Duodenal mucosa (tissue), 2 donors: Measurements from ENCODE around the gene MARF1.

Experiments
- H3K27ac ChIP-seq: one replicate; pipeline ENCODE4 v1.7.0; 2013; ENCODE audit warnings: low read depth, low read length
- H3K27me3 ChIP-seq, 2 donors: one replicate each; pipeline ENCODE4 v1.7.0; 2013; ENCODE audit warnings: low read length in 2 of 2, control low read depth in 1 of 2; ENCODE audit not compliant: insufficient read depth in 2 of 2, control insufficient read depth in 1 of 2
- H3K36me3 ChIP-seq, 2 donors: one replicate each; pipeline ENCODE4 v1.7.0; 2013; ENCODE audit warnings: low read length in 2 of 2, control low read depth in 1 of 2; ENCODE audit not compliant: insufficient read depth in 2 of 2, control insufficient read depth in 1 of 2
- H3K4me1 ChIP-seq, 2 donors: one replicate each; pipeline ENCODE4 v1.7.0; 2013; ENCODE audit warnings: low read length in 2 of 2, control low read depth in 1 of 2; ENCODE audit not compliant: insufficient read depth in 2 of 2, control insufficient read depth in 1 of 2
- H3K4me3 ChIP-seq, 2 donors: one replicate each; pipeline ENCODE4 v1.7.0; 2013; ENCODE audit warnings: low read length in 2 of 2, low read depth in 1 of 2
- H3K9ac ChIP-seq, 2 donors: one replicate each; pipeline ENCODE4 v1.7.0; 2013; ENCODE audit warnings: low read length in 2 of 2, low read depth in 1 of 2
- H3K9me3 ChIP-seq, 2 donors: one replicate each; pipeline ENCODE4 v1.7.0; 2013; ENCODE audit warnings: low read length in 2 of 2, control low read depth in 1 of 2; ENCODE audit not compliant: control insufficient read depth in 1 of 2

Gene MARF1

DNA sequence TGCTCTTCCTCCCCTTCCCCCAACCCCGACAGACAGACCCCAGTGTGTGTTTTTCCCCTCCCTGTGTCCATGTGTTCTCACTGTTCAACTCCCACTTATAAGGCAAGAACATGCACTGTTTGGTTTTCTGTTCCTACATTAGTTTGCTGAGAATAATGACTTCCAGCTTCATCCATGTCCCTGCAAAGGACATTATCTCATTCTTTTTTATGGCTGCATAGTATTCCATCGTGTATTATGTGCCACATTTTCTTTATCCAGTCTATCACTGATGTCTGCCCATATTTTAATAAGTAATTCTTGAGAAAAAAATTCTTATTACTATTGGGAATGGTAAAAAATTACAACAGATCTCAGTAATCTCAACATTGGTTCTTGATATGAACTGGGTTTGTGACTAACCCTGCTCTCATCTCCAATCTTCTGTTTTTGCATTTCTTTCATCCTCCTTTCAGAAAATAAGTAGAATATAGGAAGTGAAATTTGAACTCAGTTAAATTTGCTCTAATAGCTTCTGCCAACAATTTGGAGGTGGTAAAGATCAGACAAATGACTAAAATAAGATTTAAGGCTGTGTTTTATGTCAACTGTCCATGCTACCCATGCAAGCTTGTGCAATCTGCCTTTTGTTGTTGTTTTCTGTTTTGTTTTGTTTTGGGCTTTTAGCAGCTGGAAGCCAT lies 11.1 kb downstream of the MARF1 start:
- Histone ChIP-seq H3K4me3 (no peak overlapping the region), H3K27me3 (no peaks in the 10 kb centered on the region), H3K9ac (no peak overlapping the region), H3K27ac (no peak overlapping the region), H3K4me1 (no peaks in the 10 kb centered on the region), H3K9me3 (no peaks in the 10 kb centered on the region), H3K36me3 (peaks cover 39 to 67% of the 10 kb centered on the region in 2 donors)

DNA sequence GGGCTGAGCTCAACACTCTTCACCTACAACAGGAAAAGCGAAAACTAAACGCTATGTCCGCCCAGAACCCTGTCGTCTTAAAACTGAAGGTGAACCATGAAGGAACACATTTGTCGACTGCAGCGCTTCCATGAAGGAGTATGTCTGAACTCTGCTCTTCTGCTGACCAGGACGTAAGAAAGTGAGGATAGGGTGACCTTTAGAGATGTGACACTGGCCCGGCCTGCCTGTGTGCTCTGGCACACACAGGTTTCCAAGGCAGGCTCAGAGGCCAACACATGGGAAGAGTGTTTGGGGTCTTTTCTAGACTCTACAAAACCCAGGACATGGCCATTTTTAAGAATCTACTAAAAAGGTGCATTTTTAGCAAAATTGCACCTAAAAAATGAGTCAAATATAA lies 21.1 kb downstream of the MARF1 start:
- Histone ChIP-seq H3K9me3 (no peaks in the 10 kb centered on the region), H3K9ac (no peak overlapping the region), H3K36me3 (peaks cover 47 to 85% of the 10 kb centered on the region in 2 donors), H3K27ac (no peak overlapping the region), H3K27me3 (no peaks in the 10 kb centered on the region), H3K4me3 (no peak overlapping the region), H3K4me1 (no peaks in the 10 kb centered on the region)

DNA sequence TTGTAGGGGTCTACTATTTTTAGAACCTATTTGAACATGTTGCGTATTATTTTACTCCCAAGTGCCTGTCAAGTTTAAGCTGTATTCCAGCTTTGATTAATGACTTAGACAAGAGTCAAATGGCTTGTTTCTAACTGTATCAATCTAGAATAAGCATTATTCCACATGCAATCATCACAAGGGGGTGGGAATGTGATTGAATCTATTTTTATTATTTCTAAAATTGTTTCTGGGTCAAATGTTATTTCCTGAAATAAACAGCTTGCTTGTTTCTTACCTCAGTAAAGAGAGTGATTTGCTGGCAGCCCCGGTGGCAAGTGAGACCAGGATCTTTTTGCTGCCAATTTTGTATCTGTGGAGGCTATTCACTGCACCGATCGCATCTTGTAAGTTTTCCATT lies 21.5 kb downstream of the MARF1 start:
- Histone ChIP-seq H3K4me3 (no peak overlapping the region), H3K4me1 (no peaks in the 10 kb centered on the region), H3K36me3 (peaks cover 51 to 89% of the 10 kb centered on the region in 2 donors), H3K9me3 (no peaks in the 10 kb centered on the region), H3K9ac (no peak overlapping the region), H3K27ac (no peak overlapping the region), H3K27me3 (no peaks in the 10 kb centered on the region)

DNA sequence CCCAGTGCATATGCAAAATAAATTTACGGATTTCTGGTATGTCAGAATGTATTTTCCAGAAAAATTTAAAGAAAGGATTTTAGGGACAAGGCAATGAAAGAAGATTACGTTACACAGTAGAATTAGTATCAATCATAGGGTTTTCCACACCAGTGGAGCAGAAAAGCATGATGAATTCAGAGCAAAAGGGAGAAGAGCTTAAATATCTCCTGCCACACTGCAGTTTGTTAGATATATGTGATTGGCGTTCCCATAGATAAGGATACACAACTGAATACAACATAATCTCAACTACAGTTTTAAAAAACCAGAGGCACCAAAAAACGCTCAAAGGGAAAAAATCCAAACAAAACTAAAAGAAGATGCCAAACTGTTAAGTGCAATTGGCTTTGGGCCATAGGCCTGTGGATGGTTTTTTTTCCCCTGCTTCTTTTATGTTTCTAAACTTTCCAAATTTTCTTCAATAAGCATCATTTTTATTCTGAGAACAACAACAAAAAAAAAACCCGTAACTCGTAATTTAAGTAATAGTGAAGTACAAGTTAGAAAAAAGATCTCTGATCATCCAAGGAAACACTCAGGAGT lies 22.3 kb downstream of the MARF1 start:
- Histone ChIP-seq H3K9me3 (no peaks in the 10 kb centered on the region), H3K9ac (no peak overlapping the region), H3K27me3 (no peaks in the 10 kb centered on the region), H3K27ac (no peak overlapping the region), H3K36me3 (peaks cover 56 to 94% of the 10 kb centered on the region in 2 donors), H3K4me3 (no peak overlapping the region), H3K4me1 (no peaks in the 10 kb centered on the region)

DNA sequence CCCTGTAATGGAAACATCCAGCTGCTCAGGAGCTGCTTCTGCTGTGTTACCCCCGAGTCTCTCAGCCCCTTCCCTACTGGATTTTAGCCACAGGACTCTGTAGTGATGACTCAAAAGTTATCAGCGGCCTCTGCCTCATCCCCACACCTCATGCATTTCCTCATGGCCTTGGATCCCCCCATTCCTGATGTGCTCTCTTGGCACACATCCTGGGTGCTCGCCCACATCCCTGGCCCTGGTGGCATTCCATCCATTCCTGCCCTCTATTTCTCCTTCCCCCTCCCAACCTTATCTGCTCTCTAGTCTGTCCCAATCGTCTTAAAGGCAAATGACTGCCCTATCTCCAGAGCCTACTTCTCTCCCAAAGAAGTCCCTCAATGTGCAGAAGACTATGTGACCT lies 24.6 kb downstream of the MARF1 start:
- Histone ChIP-seq H3K36me3 (peaks cover 40 to 86% of the 10 kb centered on the region in 2 donors), H3K9ac (no peak overlapping the region), H3K27ac (no peak overlapping the region), H3K27me3 (no peaks in the 10 kb centered on the region), H3K4me1 (no peaks in the 10 kb centered on the region), H3K4me3 (no peak overlapping the region), H3K9me3 (no peaks in the 10 kb centered on the region)

DNA sequence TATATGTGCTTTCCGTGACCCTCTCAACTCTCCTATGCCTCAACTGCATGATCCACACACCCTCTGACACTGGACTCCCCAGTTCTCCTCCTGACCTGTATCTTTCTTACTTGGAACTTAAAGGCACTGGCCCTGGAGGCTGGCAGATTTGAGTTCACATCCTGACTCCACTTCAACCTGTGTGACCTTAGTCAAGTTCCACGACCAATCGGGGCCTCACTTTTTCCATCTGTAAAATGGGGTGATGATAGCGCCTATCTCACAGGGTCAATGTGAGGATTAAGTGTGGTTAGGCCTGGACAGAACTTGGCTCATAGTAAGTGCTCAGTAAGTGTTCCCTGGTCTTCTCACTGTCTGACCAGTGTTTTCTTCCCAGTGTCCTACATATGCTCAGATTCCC lies 25.1 kb downstream of the MARF1 start:
- Histone ChIP-seq H3K9ac (no peak overlapping the region), H3K36me3 (peaks cover 40 to 87% of the 10 kb centered on the region in 2 donors), H3K9me3 (no peaks in the 10 kb centered on the region), H3K27ac (no peak overlapping the region), H3K4me1 (no peaks in the 10 kb centered on the region), H3K27me3 (no peaks in the 10 kb centered on the region), H3K4me3 (no peak overlapping the region)

DNA sequence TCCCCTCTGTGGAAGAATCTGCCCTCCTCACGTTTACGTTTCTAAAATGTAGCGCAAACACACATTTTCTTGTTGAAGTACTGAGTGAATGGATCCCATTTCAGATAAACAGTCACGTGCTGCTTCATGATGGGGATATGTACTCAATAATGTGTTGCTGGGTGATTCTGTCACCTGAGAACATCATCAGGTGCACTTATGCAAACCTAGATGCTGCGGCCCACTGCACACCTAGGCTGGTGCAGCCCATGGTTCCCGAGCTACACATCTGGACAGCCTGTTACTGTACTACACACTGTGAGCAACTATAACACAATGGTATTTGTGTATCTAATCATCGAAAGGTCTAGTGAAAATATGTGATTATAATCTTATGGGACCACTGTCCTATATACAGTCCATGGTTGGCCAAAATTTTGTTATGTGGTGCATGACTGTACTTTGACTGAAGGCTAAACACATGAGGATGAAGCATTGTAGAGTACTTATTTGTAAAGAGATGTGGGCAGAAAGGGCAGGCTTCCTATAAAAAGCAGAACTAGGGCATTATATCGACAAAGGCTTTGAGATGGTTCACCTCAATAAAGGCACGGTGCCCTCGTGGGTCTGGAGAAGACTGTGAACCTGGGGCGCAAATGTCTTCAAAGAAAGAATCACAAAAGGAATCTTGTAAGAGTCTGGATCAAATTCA lies 26.3 kb downstream of the MARF1 start:
- H3K36me3 ChIP-seq: peaks cover 53 to 87% of the 10 kb centered on the region in 2 donors
- no peak overlapping the region for H3K4me3 ChIP-seq
- no peak overlapping the region for H3K27ac ChIP-seq
- H3K27me3 ChIP-seq: no peaks in the 10 kb centered on the region
- H3K9ac ChIP-seq: no peak overlapping the region
- no peaks in the 10 kb centered on the region for H3K9me3 ChIP-seq
- H3K4me1 ChIP-seq: no peaks in the 10 kb centered on the region

DNA sequence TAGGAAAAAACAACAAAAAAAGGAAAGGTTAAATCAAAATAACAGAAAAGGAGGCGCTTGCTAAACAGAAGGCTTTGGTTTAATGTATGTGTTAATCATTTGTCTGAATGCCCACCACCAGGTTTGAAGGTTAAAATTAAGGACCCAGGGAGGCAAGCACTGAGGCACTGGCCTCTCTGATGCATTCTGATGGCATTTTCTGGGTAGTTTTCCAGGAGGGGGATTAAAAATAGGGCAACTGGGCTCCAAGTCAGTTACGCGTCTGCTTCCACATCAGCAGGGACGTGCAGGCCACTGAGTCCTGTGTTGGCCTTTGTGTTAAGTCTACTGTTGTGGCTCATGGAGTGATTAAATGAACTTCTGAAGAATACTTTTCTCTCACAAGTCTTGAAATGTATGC lies 26.9 kb downstream of the MARF1 start:
- no peak overlapping the region for H3K9ac ChIP-seq

DNA sequence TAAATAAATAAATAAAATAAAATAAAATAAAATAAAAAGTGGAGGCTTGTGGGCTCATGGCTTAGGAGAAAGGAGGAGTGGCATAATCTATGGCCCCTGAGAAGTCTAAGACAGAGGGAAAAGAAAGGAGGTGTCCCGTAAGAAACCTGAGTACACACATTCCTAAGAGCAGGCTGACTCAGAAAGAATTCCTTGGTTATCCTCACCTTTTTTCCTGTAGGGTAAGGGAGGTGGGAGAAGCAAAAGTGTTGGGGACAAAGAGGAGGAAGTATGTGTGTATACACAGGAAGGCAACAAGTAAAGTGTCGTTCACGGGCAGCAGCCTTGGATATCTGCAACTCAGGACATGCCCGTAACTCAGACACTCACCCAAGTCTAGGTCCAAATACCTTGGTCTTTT lies 29.3 kb downstream of the MARF1 start:
- no peak overlapping the region for H3K27ac ChIP-seq
- no peaks in the 10 kb centered on the region for H3K27me3 ChIP-seq
- no peak overlapping the region for H3K4me3 ChIP-seq
- H3K9ac ChIP-seq: no peak overlapping the region
- H3K36me3 ChIP-seq: peaks cover 56 to 86% of the 10 kb centered on the region in 2 donors
- no peaks in the 10 kb centered on the region for H3K4me1 ChIP-seq
- H3K9me3 ChIP-seq: no peaks in the 10 kb centered on the region

More for the DNA sequence above, 26.9 kb downstream of the MARF1 start:
- no peaks in the 10 kb centered on the region for H3K27me3 ChIP-seq
- peaks cover 53 to 84% of the 10 kb centered on the region in 2 donors for H3K36me3 ChIP-seq
- no peaks in the 10 kb centered on the region for H3K4me1 ChIP-seq
- H3K27ac ChIP-seq: no peak overlapping the region
- H3K4me3 ChIP-seq: no peak overlapping the region
- no peaks in the 10 kb centered on the region for H3K9me3 ChIP-seq

DNA sequence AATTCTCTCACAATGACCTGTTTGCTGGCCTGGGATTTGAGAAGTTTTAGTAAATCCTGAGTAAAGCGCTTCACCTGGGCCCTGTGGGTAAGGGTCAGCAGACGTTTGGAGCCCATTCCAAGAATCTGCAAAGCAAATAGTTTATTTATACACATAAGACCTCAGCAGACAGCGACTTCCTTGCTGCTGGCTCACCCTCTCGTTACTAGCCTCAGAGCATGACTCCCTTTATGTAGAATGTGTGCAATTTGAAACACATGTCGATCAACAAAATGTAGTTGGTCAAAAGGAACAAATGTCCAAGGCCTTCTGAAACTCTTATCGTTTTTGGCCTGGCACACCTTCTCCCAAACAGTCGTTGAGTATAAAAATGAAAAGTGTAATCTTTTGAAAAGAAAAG lies 31.3 kb downstream of the MARF1 start:
- Histone ChIP-seq H3K36me3 (peaks cover 57 to 86% of the 10 kb centered on the region in 2 donors), H3K9me3 (no peaks in the 10 kb centered on the region), H3K4me1 (no peaks in the 10 kb centered on the region), H3K9ac (no peak overlapping the region), H3K27ac (no peak overlapping the region), H3K27me3 (no peaks in the 10 kb centered on the region), H3K4me3 (no peak overlapping the region)
